Caco-2 (cell line): ENCODE measurements around the gene TMEM232. TPM values are rescaled to one million over a fixed set of nuclear protein-coding genes. Genes with fewer than 3 reads are reported as not detected.

Source experiments
- BruUV-seq: library from RNA; stranded (reverse); fragments of 400-500 nt; replicated peaks from 2 replicates; lab custom pipeline; 2021; lab: Mats Ljungman, UMichigan
- CTCF ChIA-PET: fragments of 300-600 bp; sonication (Branson Sonifier 250); formaldehyde crosslinking; loops from one replicate; lab custom pipeline; 2022; ENCODE audit warnings: antibody characterized with exemption; lab: Charles Lee
- POLR2A ChIA-PET: fragments of 300-600 bp; sonication (Branson Sonifier 250); formaldehyde crosslinking; loops from one replicate; lab custom pipeline; 2022; ENCODE audit warnings: antibody characterized with exemption; lab: Charles Lee
- DNase-seq, 2 experiments: peaks; one replicate each; pipeline versions ENCODE4 v3.0.0 to v3.0.0-alpha.2; 2020 to 2022
- H3K27me3 ChIP-seq: replicated peaks from 2 replicates; pipeline ENCODE4 v1.6.0; 2011; ENCODE audit warnings: low read length; ENCODE audit not compliant: control insufficient read depth, insufficient read depth
- H3K36me3 ChIP-seq: 2 replicates; pipeline ENCODE4 v1.5.1; 2011; ENCODE audit warnings: low read length; ENCODE audit not compliant: control insufficient read depth, insufficient read depth
- H3K4me1 ChIP-seq: fragments of 250-450 bp; sonication (Bioruptor Pico); 2 replicates; pipeline ENCODE4 v1.5.1; 2020; ENCODE audit warnings: mild to moderate bottlenecking
- H3K4me3 ChIP-seq: 2 replicates; pipeline ENCODE4 v1.5.1; 2011; ENCODE audit warnings: low read depth, mild to moderate bottlenecking, control low read depth, low read length
- H3K9me3 ChIP-seq: fragments of 250-450 bp; sonication (Bioruptor Pico); 2 replicates; pipeline ENCODE4 v1.5.1; 2020; ENCODE audit warnings: mild to moderate bottlenecking, moderate library complexity
- H3K27ac Mint-ChIP-seq: one replicate; pipeline ENCODE4 v1.8.0; 2022; ENCODE audit warnings: mixed read lengths; ENCODE audit not compliant: unreplicated experiment
- H3K27me3 Mint-ChIP-seq: one replicate; pipeline ENCODE4 v1.8.0; 2022; ENCODE audit warnings: mixed read lengths; ENCODE audit not compliant: insufficient read depth, unreplicated experiment
- H3K36me3 Mint-ChIP-seq: one replicate; pipeline ENCODE4 v1.8.0; 2022; ENCODE audit warnings: mild to moderate bottlenecking, mixed read lengths; ENCODE audit not compliant: insufficient read depth, unreplicated experiment
- H3K4me1 Mint-ChIP-seq: one replicate; pipeline ENCODE4 v1.8.0; 2022; ENCODE audit warnings: low read depth, mixed read lengths; ENCODE audit not compliant: unreplicated experiment
- H3K4me3 Mint-ChIP-seq: one replicate; pipeline ENCODE4 v1.8.0; 2022; ENCODE audit warnings: mild to moderate bottlenecking, moderate library complexity, mixed read lengths; ENCODE audit not compliant: unreplicated experiment
- H3K9me3 Mint-ChIP-seq: one replicate; pipeline ENCODE4 v1.8.0; 2022; ENCODE audit warnings: mixed read lengths; ENCODE audit not compliant: unreplicated experiment
- intact Hi-C: fragments of 100-400 bp; cut with micrococcal nuclease; formaldehyde crosslinking; loops from one replicate; pipeline ENCODE4 v1.10.0; 2022; ENCODE audit not compliant: unreplicated experiment
- total RNA-seq: library from RNA; stranded (reverse); gene quantifications from 2 replicates; pipeline ENCODE4 v1.2.3, GENCODE V29; 2022
- TF ChIP-seq, protein P1 (sequence below), 2 experiments: fragments of 200-600 bp in 1 of 2; IDR thresholded peaks; 1 replicate in 1 of 2; 2 replicates in 1 of 2; pipeline versions ENCODE4 v1.5.1 to v1.8.0; 2011 to 2022; ENCODE audit warnings: antibody characterized with exemption in 1 of 2, control low read depth in 1 of 2, inconsistent platforms in 1 of 2, low read depth in 1 of 2, low read length in 1 of 2, mild to moderate bottlenecking in 1 of 2, moderate library complexity in 1 of 2; ENCODE audit not compliant: insufficient read depth in 1 of 2, severe bottlenecking in 1 of 2, unreplicated experiment in 1 of 2

Gene TMEM232
- total RNA-seq, 1 experiment from 2014 or later, result 0.34 TPM

- Mint-ChIP-seq H3K4me3 (no peak overlapping the region), H3K4me1 (no peaks in the 10 kb centered on the region), H3K9me3 (no peaks in the 10 kb centered on the region), H3K27me3 (no peaks in the 10 kb centered on the region), H3K36me3 (no peaks in the 10 kb centered on the region), H3K27ac (no peak overlapping the region)
- Histone ChIP-seq H3K27me3 (no peaks in the 10 kb centered on the region), H3K9me3 (no peaks in the 10 kb centered on the region), H3K4me1 (no peaks in the 10 kb centered on the region), H3K4me3 (no peak overlapping the region), H3K36me3 (no peaks in the 10 kb centered on the region)
- POLR2A ChIA-PET, result no interaction called here
- CTCF ChIA-PET, result no interaction called here
- BruUV-seq, result no TSS peak
- DNase-seq, result no peak
- intact Hi-C loops, result no loop called here
- TF ChIP-seq, protein P1, sequence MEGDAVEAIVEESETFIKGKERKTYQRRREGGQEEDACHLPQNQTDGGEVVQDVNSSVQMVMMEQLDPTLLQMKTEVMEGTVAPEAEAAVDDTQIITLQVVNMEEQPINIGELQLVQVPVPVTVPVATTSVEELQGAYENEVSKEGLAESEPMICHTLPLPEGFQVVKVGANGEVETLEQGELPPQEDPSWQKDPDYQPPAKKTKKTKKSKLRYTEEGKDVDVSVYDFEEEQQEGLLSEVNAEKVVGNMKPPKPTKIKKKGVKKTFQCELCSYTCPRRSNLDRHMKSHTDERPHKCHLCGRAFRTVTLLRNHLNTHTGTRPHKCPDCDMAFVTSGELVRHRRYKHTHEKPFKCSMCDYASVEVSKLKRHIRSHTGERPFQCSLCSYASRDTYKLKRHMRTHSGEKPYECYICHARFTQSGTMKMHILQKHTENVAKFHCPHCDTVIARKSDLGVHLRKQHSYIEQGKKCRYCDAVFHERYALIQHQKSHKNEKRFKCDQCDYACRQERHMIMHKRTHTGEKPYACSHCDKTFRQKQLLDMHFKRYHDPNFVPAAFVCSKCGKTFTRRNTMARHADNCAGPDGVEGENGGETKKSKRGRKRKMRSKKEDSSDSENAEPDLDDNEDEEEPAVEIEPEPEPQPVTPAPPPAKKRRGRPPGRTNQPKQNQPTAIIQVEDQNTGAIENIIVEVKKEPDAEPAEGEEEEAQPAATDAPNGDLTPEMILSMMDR (IDR thresholded peaks at IDR 0.05; ENCODE audit: insufficient read depth in 1 of 2, low read depth in 1 of 2, low read length in 1 of 2, severe bottlenecking in 1 of 2, unreplicated experiment in 1 of 2), result no peak
Observed at GRCh38 chr5:110477911-110478310, 248.6 kb downstream of the TMEM232 start.

GRCh38 chr5:110476164-110476563 lies 250.3 kb downstream of the TMEM232 start:
- ChIA-PET POLR2A (no interaction called here), CTCF (no interaction called here)
- Mint-ChIP-seq H3K9me3 (peaks cover 6% of the 10 kb centered on the region), H3K36me3 (no peaks in the 10 kb centered on the region), H3K4me3 (no peak overlapping the region), H3K27ac (no peak overlapping the region), H3K27me3 (no peaks in the 10 kb centered on the region), H3K4me1 (no peaks in the 10 kb centered on the region)
- H3K4me1 ChIP-seq, result no peaks in the 10 kb centered on the region
- H3K36me3 ChIP-seq, result no peaks in the 10 kb centered on the region
- no peaks in the 10 kb centered on the region for H3K27me3 ChIP-seq
- no peak overlapping the region for H3K4me3 ChIP-seq
- peaks cover 2% of the 10 kb centered on the region; the same call in 1 of the 2 replicates for H3K9me3 ChIP-seq
- intact Hi-C loops, result no loop called here
- BruUV-seq, result no TSS peak
- TF ChIP-seq, protein P1 (IDR thresholded peaks at IDR 0.05; ENCODE audit: insufficient read depth in 1 of 2, low read depth in 1 of 2, low read length in 1 of 2, severe bottlenecking in 1 of 2, unreplicated experiment in 1 of 2), result no peak
- DNase-seq, result no peak

- ChIA-PET CTCF (no interaction called here), POLR2A (no interaction called here)
- TF ChIP-seq, protein P1 (IDR thresholded peaks at IDR 0.05; ENCODE audit: insufficient read depth in 1 of 2, low read depth in 1 of 2, low read length in 1 of 2, severe bottlenecking in 1 of 2, unreplicated experiment in 1 of 2), result no peak
- no peaks in the 10 kb centered on the region for H3K27me3 ChIP-seq
- no TSS peak for BruUV-seq
- no peak overlapping the region for H3K4me3 ChIP-seq
- Mint-ChIP-seq H3K9me3 (peaks cover 9% of the 10 kb centered on the region), H3K27me3 (no peaks in the 10 kb centered on the region), H3K36me3 (no peaks in the 10 kb centered on the region), H3K4me1 (no peaks in the 10 kb centered on the region), H3K27ac (no peak overlapping the region), H3K4me3 (no peak overlapping the region)
- no peaks in the 10 kb centered on the region for H3K4me1 ChIP-seq
- no peak for DNase-seq
- H3K9me3 ChIP-seq, result peaks cover 6% of the 10 kb centered on the region; the same call in 1 of the 2 replicates
- intact Hi-C loops, result no loop called here
- H3K36me3 ChIP-seq, result no peaks in the 10 kb centered on the region
Observed at GRCh38 chr5:110475529-110475928, 250.9 kb downstream of the TMEM232 start.
